Measurements from ENCODE around the gene KLHDC4. TPM values are rescaled to one million over a fixed set of nuclear protein-coding genes. Genes with fewer than 3 reads are reported as not detected.
"Not testable (repeated sequence)": the region's sequence is repeated elsewhere in the genome, so short reads cannot be mapped to it uniquely, and the experiment has no call there.

Gene KLHDC4
- total and polyA plus RNA-seq, 7 donors, result 12.7 to 71.0 (median 25.5) TPM

- Histone ChIP-seq H3K36me3 (peaks cover 0 to 28% (median 3%) of the 10 kb centered on the region in 4 donors), H3K27ac (no peak overlapping the region), H3K27me3 (no peaks in the 10 kb centered on the region), H3K9me3 (no peaks in the 10 kb centered on the region), H3K4me1 (peaks cover 0 to 8% (median 2%) of the 10 kb centered on the region in 4 donors), H3K4me3 (no peak overlapping the region)
- no peak for DNase-seq
- no peak for TF ChIP-seq CTCF (IDR thresholded peaks at IDR 0.05)
- TF ChIP-seq EP300 (IDR thresholded peaks at IDR 0.05), result no peak
- TF ChIP-seq POLR2A (IDR thresholded peaks at IDR 0.05), result no peak
- no peak for TF ChIP-seq POLR2AphosphoS5 (IDR thresholded peaks at IDR 0.05)
- WGBS, 2 donors, result 89 to 92% methylated on average over 19 of the region's 19 CpGs
- intact Hi-C loops (cut with DNase I), result no loop called here
These were observed 43.1 kb downstream of the KLHDC4 start for GRCh38 chr16:87722590-87723225.

DNA sequence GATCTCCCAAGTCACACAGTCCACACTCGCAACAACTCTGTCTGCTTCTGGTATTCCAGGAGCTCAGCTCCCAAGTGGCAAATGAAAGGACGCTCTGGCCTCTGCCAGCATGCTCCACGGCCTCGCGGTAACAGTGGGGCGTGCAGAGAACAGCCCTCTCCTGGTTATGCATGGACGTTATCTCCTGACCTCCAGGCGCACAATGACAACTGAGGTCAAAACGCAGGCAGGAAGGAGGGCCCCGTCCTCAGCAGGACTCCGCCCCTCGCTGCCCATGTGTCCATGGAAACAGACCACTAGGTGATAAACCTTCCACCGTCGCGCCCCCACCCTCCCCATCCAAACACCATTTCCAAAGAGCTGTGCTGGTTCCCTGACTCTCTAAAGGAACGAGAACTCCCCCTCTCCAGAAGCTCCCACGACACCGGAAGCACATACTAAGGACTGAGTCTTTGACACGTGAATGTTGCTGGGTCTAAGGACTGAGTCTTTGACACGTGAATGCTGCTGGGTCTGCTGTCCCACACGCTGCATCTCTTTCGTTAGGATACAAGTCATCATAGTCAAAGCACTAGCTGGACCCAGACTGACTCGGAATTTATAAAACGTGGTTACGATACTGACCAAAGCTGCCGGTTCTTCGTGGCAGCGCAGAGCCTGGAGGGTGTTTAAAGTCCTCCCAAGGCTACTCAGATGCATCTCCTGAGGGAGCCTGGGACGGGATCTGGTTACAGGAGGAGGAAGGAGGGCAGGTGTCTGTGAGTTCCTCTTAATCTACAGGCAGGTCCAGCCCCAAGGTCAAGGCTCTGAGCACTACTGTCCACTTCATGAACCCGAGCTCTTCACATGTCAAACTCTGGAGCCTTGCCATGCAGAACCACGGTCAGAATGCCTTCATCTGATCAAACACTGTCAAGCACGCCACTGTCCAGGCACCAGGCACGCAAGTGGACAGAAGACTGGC is 43.9 kb downstream of the KLHDC4 start:
- Histone ChIP-seq H3K4me3 (no peak overlapping the region), H3K4me1 (peaks cover 0 to 8% (median 2%) of the 10 kb centered on the region in 4 donors), H3K36me3 (peaks cover 0 to 23% (median 3%) of the 10 kb centered on the region in 4 donors), H3K27ac (no peak overlapping the region), H3K9me3 (no peaks in the 10 kb centered on the region), H3K27me3 (no peaks in the 10 kb centered on the region)
- 92% methylated on average over 33 of the region's 33 CpGs for WGBS, 2 donors
- TF ChIP-seq POLR2A (IDR thresholded peaks at IDR 0.05) (no peak), EP300 (IDR thresholded peaks at IDR 0.05) (no peak), CTCF (IDR thresholded peaks at IDR 0.05) (no peak), POLR2AphosphoS5 (IDR thresholded peaks at IDR 0.05) (no peak)
- DNase-seq, result no peak
- intact Hi-C loops (cut with DNase I), result no loop called here

GRCh38 chr16:87720446-87720845 is 45.3 kb downstream of the KLHDC4 start:
- Histone ChIP-seq H3K36me3 (peaks cover 0 to 35% (median 3%) of the 10 kb centered on the region in 4 donors), H3K4me1 (peaks cover 0 to 8% (median 2%) of the 10 kb centered on the region in 4 donors)
- 95 to 98% methylated on average over 24 of the region's 24 CpGs for WGBS, 2 donors

DNA sequence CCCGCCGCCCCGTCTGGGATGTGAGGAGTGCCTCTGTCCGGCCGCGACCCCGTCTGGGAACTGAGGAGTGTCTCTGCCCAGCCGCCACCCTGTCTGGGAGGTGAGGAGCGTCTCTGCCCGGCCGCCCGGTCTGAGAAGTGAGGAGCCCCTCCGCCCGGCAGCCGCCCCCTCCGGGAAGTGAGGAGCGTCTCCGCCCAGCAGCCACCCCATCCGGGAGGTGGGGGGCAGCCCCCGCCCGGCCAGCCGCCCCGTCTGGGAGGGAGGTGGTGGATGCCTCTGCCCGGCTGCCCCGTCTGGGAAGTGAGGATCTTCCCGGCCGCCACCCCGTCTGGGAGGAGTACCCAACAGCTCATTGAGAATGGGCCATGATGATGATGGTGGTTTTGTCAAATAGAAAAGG is 47.0 kb downstream of the KLHDC4 start:
- H3K36me3 ChIP-seq, result peaks cover 2 to 47% (median 9%) of the 10 kb centered on the region in 4 donors
- H3K27ac ChIP-seq; H3K4me3 ChIP-seq; DNase-seq; intact Hi-C loops (cut with DNase I); H3K27me3 ChIP-seq; H3K9me3 ChIP-seq; H3K4me1 ChIP-seq: not testable (repeated sequence)
- WGBS, 2 donors, result 94 to 97% methylated on average over 28 of the region's 28 CpGs

More at GRCh38 chr16:87720446-87720845, 45.3 kb downstream of the KLHDC4 start:
- no peak for DNase-seq
- no peaks in the 10 kb centered on the region for H3K9me3 ChIP-seq
- TF ChIP-seq CTCF (IDR thresholded peaks at IDR 0.05) (no peak), POLR2A (IDR thresholded peaks at IDR 0.05) (no peak), EP300 (IDR thresholded peaks at IDR 0.05) (no peak), POLR2AphosphoS5 (IDR thresholded peaks at IDR 0.05) (no peak)
- intact Hi-C loops (cut with DNase I), result no loop called here
- no peak overlapping the region for H3K27ac ChIP-seq
- H3K4me3 ChIP-seq, result no peak overlapping the region
- no peaks in the 10 kb centered on the region for H3K27me3 ChIP-seq

- H3K27ac ChIP-seq, result no peak overlapping the region
- no peaks in the 10 kb centered on the region for H3K27me3 ChIP-seq
- H3K36me3 ChIP-seq, result peaks cover 8 to 62% (median 19%) of the 10 kb centered on the region in 4 donors
- H3K9me3 ChIP-seq, result no peaks in the 10 kb centered on the region
- H3K4me3 ChIP-seq, result no peak overlapping the region
- no peaks in the 10 kb centered on the region for H3K4me1 ChIP-seq
- DNase-seq, result no peak
- no peak for TF ChIP-seq POLR2A (IDR thresholded peaks at IDR 0.05)
- no peak for TF ChIP-seq EP300 (IDR thresholded peaks at IDR 0.05)
- no peak for TF ChIP-seq CTCF (IDR thresholded peaks at IDR 0.05)
- TF ChIP-seq POLR2AphosphoS5 (IDR thresholded peaks at IDR 0.05), result no peak
- intact Hi-C loops (cut with DNase I), result no loop called here
- WGBS, 2 donors, result 95 to 96% methylated on average over 12 of the region's 12 CpGs
These were observed 50.1 kb downstream of the KLHDC4 start for GRCh38 chr16:87715658-87716057.
